ENCODE data around the gene GRAMD1A.
"Not testable (repeated sequence)": the region's sequence is repeated elsewhere in the genome, so short reads cannot be mapped to it uniquely, and the experiment has no call there.

Gene GRAMD1A

GRCh38 chr19:34989298-34989697 lies 10.8 kb upstream of the GRAMD1A start:
- no peak for DNase-seq (ENCODE audit: low spot score in 2 of 2)
- H3K27me3 ChIP-seq (ENCODE audit: low read depth), result 0 out of 2 replicates have a peak, but pooled peaks cover 2% of the 10 kb centered on the region
- no peaks in the 10 kb centered on the region for H3K9me3 ChIP-seq
- H3K4me3 ChIP-seq, result no peak overlapping the region
- no peaks in the 10 kb centered on the region for H3K36me3 ChIP-seq (replicated peaks)
- no peaks in the 10 kb centered on the region for H3K4me1 ChIP-seq
- in situ Hi-C loops (cut with MboI; ENCODE audit: low sequenced_read_pairs), result no loop called here

GRCh38 chr19:34990578-34991192 lies 9.4 kb upstream of the GRAMD1A start:
- Histone ChIP-seq H3K27me3 (ENCODE audit: low read depth) (0 out of 2 replicates have a peak, but pooled peaks cover 2% of the 10 kb centered on the region), H3K36me3 (replicated peaks) (no peaks in the 10 kb centered on the region), H3K4me1 (no peaks in the 10 kb centered on the region), H3K9me3 (no peaks in the 10 kb centered on the region), H3K4me3 (no peak overlapping the region)
- in situ Hi-C loops (cut with MboI; ENCODE audit: low sequenced_read_pairs), result no loop called here
- no peak for DNase-seq (ENCODE audit: low spot score in 2 of 2)

- in situ Hi-C loops (cut with MboI; ENCODE audit: low sequenced_read_pairs), result no loop called here
- Histone ChIP-seq H3K27me3 (ENCODE audit: low read depth) (0 out of 2 replicates have a peak, but pooled peaks cover 2% of the 10 kb centered on the region), H3K36me3 (replicated peaks) (no peaks in the 10 kb centered on the region), H3K4me3 (no peak overlapping the region), H3K9me3 (no peaks in the 10 kb centered on the region), H3K4me1 (no peaks in the 10 kb centered on the region)
- no peak for DNase-seq (ENCODE audit: low spot score in 2 of 2)
Measured at GRCh38 chr19:34991542-34992333, 8.4 kb upstream of the GRAMD1A start.

DNA sequence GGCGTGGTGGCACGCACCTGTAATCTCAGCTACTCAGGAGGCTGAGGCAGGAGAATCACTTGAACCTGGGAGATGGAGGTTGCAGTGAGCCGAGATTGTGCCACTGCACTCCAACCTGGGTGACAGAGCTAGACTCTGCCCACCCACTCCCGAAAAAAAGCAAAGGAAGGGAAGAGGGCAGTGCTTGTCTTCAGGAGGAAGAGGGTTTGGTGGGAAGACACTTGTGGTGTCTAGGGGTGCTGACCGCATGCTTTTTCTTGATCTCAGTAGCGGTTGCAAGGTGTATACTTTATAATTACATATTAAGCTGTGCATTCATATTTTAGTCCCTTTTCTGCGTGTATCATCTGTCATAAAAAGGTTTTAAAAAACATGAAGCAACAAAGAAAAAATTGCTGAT lies 7.5 kb upstream of the GRAMD1A start:
- H3K4me3 ChIP-seq; DNase-seq (ENCODE audit: low spot score in 2 of 2); H3K36me3 ChIP-seq (replicated peaks); H3K27me3 ChIP-seq (ENCODE audit: low read depth); in situ Hi-C loops (cut with MboI; ENCODE audit: low sequenced_read_pairs); H3K9me3 ChIP-seq; H3K4me1 ChIP-seq: not testable (repeated sequence)

DNA sequence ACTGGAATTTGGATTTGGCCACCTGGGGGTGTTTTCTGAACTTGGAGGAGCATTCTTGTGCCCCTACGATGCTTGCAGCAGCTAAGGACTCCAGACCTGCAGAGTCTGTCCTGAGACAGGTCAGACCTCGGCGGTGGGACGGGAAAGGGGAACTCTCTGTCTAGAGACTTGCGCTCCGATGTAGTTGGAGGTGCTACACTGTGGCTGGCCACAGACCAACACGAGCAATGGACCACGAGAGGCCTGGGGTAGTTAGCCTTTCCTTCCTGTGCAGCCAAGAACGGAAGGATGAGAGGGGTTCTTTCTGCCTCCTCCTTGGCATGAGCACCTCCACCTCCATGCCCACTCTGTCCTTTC lies 5.9 kb upstream of the GRAMD1A start:
- Histone ChIP-seq H3K4me3 (no peak overlapping the region), H3K27me3 (ENCODE audit: low read depth) (0 out of 2 replicates have a peak, but pooled peaks cover 2% of the 10 kb centered on the region), H3K9me3 (no peaks in the 10 kb centered on the region), H3K36me3 (replicated peaks) (no peaks in the 10 kb centered on the region), H3K4me1 (0 out of 2 replicates have a peak, but pooled peaks cover 3% of the 10 kb centered on the region)
- in situ Hi-C loops (cut with MboI; ENCODE audit: low sequenced_read_pairs), result no loop called here
- no peak for DNase-seq (ENCODE audit: low spot score in 2 of 2)

- Histone ChIP-seq H3K4me3 (no peak overlapping the region), H3K9me3 (no peaks in the 10 kb centered on the region), H3K36me3 (replicated peaks) (no peaks in the 10 kb centered on the region), H3K4me1 (peaks cover 6% of the 10 kb centered on the region; the same call in 1 of the 2 replicates), H3K27me3 (ENCODE audit: low read depth) (0 out of 2 replicates have a peak, but pooled peaks cover under 1% of the 10 kb centered on the region)
- in situ Hi-C loops (cut with MboI; ENCODE audit: low sequenced_read_pairs), result no loop called here
- no peak for DNase-seq (ENCODE audit: low spot score in 2 of 2)
Measured at GRCh38 chr19:34994643-34995541, 5.2 kb upstream of the GRAMD1A start.

DNA sequence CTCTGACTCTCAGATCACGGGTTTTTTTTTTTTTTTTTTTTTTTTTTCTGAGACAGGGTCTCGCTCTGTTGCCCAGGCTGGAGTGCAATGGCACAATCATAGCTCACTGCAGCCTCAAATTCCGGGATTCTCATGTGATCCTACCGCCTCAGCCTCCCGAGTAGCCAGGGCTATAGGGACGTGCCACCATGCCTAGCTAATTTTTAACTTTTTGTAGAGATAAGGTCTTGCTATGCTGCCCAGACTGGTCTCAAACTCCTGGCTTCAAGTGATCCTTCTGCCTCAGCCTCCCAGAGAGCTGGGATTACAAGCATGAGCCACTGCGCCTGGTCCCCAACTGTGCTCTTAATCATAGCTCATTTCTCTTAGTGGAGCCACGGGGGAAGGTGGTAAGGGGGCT lies 4.6 kb upstream of the GRAMD1A start:
- DNase-seq (ENCODE audit: low spot score in 2 of 2), result no peak
- Histone ChIP-seq H3K4me3 (no peak overlapping the region), H3K27me3 (ENCODE audit: low read depth) (no peaks in the 10 kb centered on the region), H3K4me1 (peaks cover 6% of the 10 kb centered on the region; the same call in 1 of the 2 replicates), H3K9me3 (no peaks in the 10 kb centered on the region), H3K36me3 (replicated peaks) (no peaks in the 10 kb centered on the region)
- in situ Hi-C loops (cut with MboI; ENCODE audit: low sequenced_read_pairs), result no loop called here

- Histone ChIP-seq H3K4me3 (no peak overlapping the region), H3K36me3 (replicated peaks) (peaks cover 6% of the 10 kb centered on the region), H3K4me1 (peaks cover 12% of the 10 kb centered on the region), H3K9me3 (no peaks in the 10 kb centered on the region), H3K27me3 (ENCODE audit: low read depth) (no peaks in the 10 kb centered on the region)
- in situ Hi-C loops (cut with MboI; ENCODE audit: low sequenced_read_pairs), result no loop called here
- no peak for DNase-seq (ENCODE audit: low spot score in 2 of 2)
Measured at GRCh38 chr19:34997071-34997617, 3.0 kb upstream of the GRAMD1A start.

DNA sequence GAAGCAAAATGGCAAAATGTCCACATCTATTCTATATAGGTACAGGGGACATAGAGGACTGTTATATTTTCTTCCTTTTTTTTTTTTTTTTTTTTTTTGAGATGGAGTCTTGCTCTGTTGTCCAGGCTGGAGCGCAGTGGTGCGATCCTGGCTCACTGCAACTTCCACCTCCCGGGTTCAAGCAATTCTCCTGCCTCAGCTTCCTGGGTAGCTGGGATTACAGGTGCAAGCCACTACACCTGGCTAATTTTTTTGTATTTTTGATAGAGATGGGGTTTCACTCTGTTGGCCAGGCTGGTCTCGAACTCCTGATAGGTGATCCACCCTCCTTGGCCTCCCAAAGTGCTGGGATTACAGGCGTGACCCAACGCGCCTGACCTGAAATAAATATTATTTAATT lies 1.9 kb upstream of the GRAMD1A start:
- Histone ChIP-seq H3K4me1 (peaks cover 13% of the 10 kb centered on the region), H3K36me3 (replicated peaks) (peaks cover 15% of the 10 kb centered on the region)
- H3K9me3 ChIP-seq; DNase-seq (ENCODE audit: low spot score in 2 of 2); H3K27me3 ChIP-seq (ENCODE audit: low read depth); H3K4me3 ChIP-seq; in situ Hi-C loops (cut with MboI; ENCODE audit: low sequenced_read_pairs): not testable (repeated sequence)

DNA sequence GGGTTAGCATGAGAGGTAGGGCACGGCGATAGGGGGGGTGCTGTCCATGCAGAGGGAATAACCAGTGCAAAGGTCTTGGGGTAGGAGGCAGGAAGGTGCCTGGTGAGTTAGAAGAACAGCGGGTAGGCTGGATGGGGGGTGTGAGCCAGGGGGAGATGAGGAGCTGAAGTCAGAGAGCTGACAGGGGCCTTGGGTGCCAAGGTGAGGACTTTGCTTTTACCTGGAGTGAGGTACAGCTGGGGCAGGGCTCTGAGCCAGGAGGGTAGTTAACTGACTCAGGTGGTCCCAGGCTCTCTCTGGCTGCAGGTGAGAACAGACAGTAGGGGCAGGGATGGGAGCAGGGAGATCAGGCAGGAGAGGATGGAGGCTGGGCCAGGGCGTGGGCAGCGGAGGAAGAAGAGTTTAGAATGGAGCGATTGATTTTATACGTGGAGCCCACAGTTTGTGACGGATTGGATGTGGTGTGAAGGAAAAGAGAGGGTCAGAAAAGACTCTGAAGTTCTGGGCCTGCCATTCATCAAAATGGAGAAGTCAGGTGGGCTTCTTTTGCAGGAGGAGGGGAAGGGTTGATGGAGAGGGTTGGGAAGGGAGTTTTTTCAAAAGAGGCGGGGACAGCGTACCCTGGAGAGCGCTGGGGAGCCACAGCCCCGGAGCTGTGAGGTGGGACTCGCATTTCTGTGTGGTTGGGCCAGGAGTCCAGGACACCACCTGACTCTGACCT lies 1.2 kb upstream of the GRAMD1A start:
- H3K4me3 ChIP-seq, result peak overlapping the region; percentile 68
- H3K4me1 ChIP-seq, result peaks cover 17% of the 10 kb centered on the region
- no peaks in the 10 kb centered on the region for H3K27me3 ChIP-seq (ENCODE audit: low read depth)
- peak in 1 of 2 experiments; percentile 49 for DNase-seq (ENCODE audit: low spot score in 2 of 2)
- no peaks in the 10 kb centered on the region for H3K9me3 ChIP-seq
- peaks cover 20% of the 10 kb centered on the region for H3K36me3 ChIP-seq (replicated peaks)
- in situ Hi-C loops (cut with MboI; ENCODE audit: low sequenced_read_pairs), result no loop called here

GRCh38 chr19:35000338-35000646 lies 169 bp downstream of the GRAMD1A start:
- Histone ChIP-seq H3K36me3 (replicated peaks) (peaks cover 30% of the 10 kb centered on the region), H3K9me3 (no peaks in the 10 kb centered on the region), H3K4me3 (peak overlapping the region; percentile 68), H3K27me3 (ENCODE audit: low read depth) (no peaks in the 10 kb centered on the region), H3K4me1 (peaks cover 17% of the 10 kb centered on the region)
- in situ Hi-C loops (cut with MboI; ENCODE audit: low sequenced_read_pairs), result no loop called here
- no peak for DNase-seq (ENCODE audit: low spot score in 2 of 2)

- in situ Hi-C loops (cut with MboI; ENCODE audit: low sequenced_read_pairs), result no loop called here
- H3K4me1 ChIP-seq, result peaks cover 17% of the 10 kb centered on the region
- DNase-seq (ENCODE audit: low spot score in 2 of 2), result peak; percentile 12 to 65
- H3K27me3 ChIP-seq (ENCODE audit: low read depth), result no peaks in the 10 kb centered on the region
- peaks cover 36% of the 10 kb centered on the region for H3K36me3 ChIP-seq (replicated peaks)
- H3K4me3 ChIP-seq, result peak overlapping the region; percentile 68
- no peaks in the 10 kb centered on the region for H3K9me3 ChIP-seq
Measured at GRCh38 chr19:35000647-35001501, 751 bp downstream of the GRAMD1A start.
